ENCODE data around the gene CA4.

GRCh38 chr17:60165223-60165622 is 15.4 kb downstream of the CA4 start:
- TF ChIP-seq CTCF (IDR thresholded peaks at IDR 0.05) = no peak
- TF ChIP-seq POLR2A (IDR thresholded peaks at IDR 0.05) = no peak

Data from tibial nerve (tissue), 3 donors.